Measurements from ENCODE around the gene DUOXA2. TPM values are rescaled to one million over a fixed set of nuclear protein-coding genes. Genes with fewer than 3 reads are reported as not detected.

The DUOXA2 gene
- polyA plus RNA-seq, 1 donor (not counting 4 experiments of a cell fraction or from before 2014, with no cell fraction given) = not detected

- TF ChIP-seq EZH2 (IDR thresholded peaks at IDR 0.05; ENCODE audit: low read length) = no peak
- no peak for TF ChIP-seq CTCF (optimal IDR thresholded peaks at IDR 0.05 in 1 of 3, IDR thresholded peaks at IDR 0.05 in 1 of 3, conservative IDR thresholded peaks at IDR 0.05 in 1 of 3; ENCODE audit: extremely low read depth in 1 of 3, insufficient read depth in 2 of 3, low read length in 3 of 3)
- Histone ChIP-seq H3K9ac (ENCODE audit: control insufficient read depth, extremely low read depth, insufficient read depth, low read length) (no peak overlapping the region), H3K4me3 (ENCODE audit: control insufficient read depth in 2 of 3, extremely low read depth in 1 of 3, insufficient read depth in 2 of 3, low read depth in 1 of 3, low read length in 3 of 3) (no peak overlapping the region), H3K27ac (ENCODE audit: control insufficient read depth, insufficient read depth, low read length) (no peak overlapping the region), H2AFZ (ENCODE audit: control insufficient read depth, low read length) (no peak overlapping the region), H3K4me1 (ENCODE audit: control insufficient read depth, extremely low read depth, insufficient read depth, low read length) (no peaks in the 10 kb centered on the region), H3K79me2 (ENCODE audit: control insufficient read depth, insufficient read depth, low read length) (no peaks in the 10 kb centered on the region), H3K4me2 (ENCODE audit: control insufficient read depth, extremely low read depth, insufficient read depth, low read depth, low read length) (no peak overlapping the region), H4K20me1 (ENCODE audit: control insufficient read depth, extremely low read depth, insufficient read depth, low read length) (no peaks in the 10 kb centered on the region), H3K27me3 (ENCODE audit: control insufficient read depth, extremely low read depth, insufficient read depth, low read length) (peaks cover 9% of the 10 kb centered on the region), H3K9me3 (ENCODE audit: control insufficient read depth, low read depth, low read length) (no peaks in the 10 kb centered on the region), H3K9me1 (ENCODE audit: control insufficient read depth, extremely low read depth, insufficient read depth, low read length) (no peaks in the 10 kb centered on the region), H3K36me3 (ENCODE audit: control insufficient read depth in 2 of 2, extremely low read depth in 1 of 2, insufficient read depth in 2 of 2, low read length in 2 of 2) (no peaks in the 10 kb centered on the region)
- dilution Hi-C loops (cut with MboI; ENCODE audit: extremely low pct_ligation_motif_present, low sequenced_read_pairs) = no loop called here
- no peak for FAIRE-seq
- DNase-seq (ENCODE audit: low read depth, low spot score) = no peak
Measured at GRCh38 chr15:45100884-45101625, 13.1 kb upstream of the DUOXA2 start.

- dilution Hi-C loops (cut with MboI; ENCODE audit: extremely low pct_ligation_motif_present, low sequenced_read_pairs) = no loop called here
- H3K4me3 ChIP-seq (ENCODE audit: control insufficient read depth in 2 of 3, extremely low read depth in 1 of 3, insufficient read depth in 2 of 3, low read depth in 1 of 3, low read length in 3 of 3) = no peak overlapping the region
- H3K79me2 ChIP-seq (ENCODE audit: control insufficient read depth, insufficient read depth, low read length) = no peaks in the 10 kb centered on the region
- no peak overlapping the region for H2AFZ ChIP-seq (ENCODE audit: control insufficient read depth, low read length)
- DNase-seq (ENCODE audit: low read depth, low spot score) (no peak), FAIRE-seq (no peak)
- H3K4me2 ChIP-seq (ENCODE audit: control insufficient read depth, extremely low read depth, insufficient read depth, low read depth, low read length) = no peak overlapping the region
- H3K27me3 ChIP-seq (ENCODE audit: control insufficient read depth, extremely low read depth, insufficient read depth, low read length) = peaks cover 9% of the 10 kb centered on the region
- H4K20me1 ChIP-seq (ENCODE audit: control insufficient read depth, extremely low read depth, insufficient read depth, low read length) = no peaks in the 10 kb centered on the region
- no peaks in the 10 kb centered on the region for H3K9me3 ChIP-seq (ENCODE audit: control insufficient read depth, low read depth, low read length)
- H3K27ac ChIP-seq (ENCODE audit: control insufficient read depth, insufficient read depth, low read length) = no peak overlapping the region
- H3K9ac ChIP-seq (ENCODE audit: control insufficient read depth, extremely low read depth, insufficient read depth, low read length) = no peak overlapping the region
- H3K4me1 ChIP-seq (ENCODE audit: control insufficient read depth, extremely low read depth, insufficient read depth, low read length) = no peaks in the 10 kb centered on the region
- no peak for TF ChIP-seq CTCF (optimal IDR thresholded peaks at IDR 0.05 in 1 of 3, IDR thresholded peaks at IDR 0.05 in 1 of 3, conservative IDR thresholded peaks at IDR 0.05 in 1 of 3; ENCODE audit: extremely low read depth in 1 of 3, insufficient read depth in 2 of 3, low read length in 3 of 3)
- no peak for TF ChIP-seq EZH2 (IDR thresholded peaks at IDR 0.05; ENCODE audit: low read length)
- H3K36me3 ChIP-seq (ENCODE audit: control insufficient read depth in 2 of 2, extremely low read depth in 1 of 2, insufficient read depth in 2 of 2, low read length in 2 of 2) = no peaks in the 10 kb centered on the region
- no peaks in the 10 kb centered on the region for H3K9me1 ChIP-seq (ENCODE audit: control insufficient read depth, extremely low read depth, insufficient read depth, low read length)
Measured at GRCh38 chr15:45101749-45102148, 12.4 kb upstream of the DUOXA2 start.

Data from keratinocyte (primary cell).